HG03139 (cell line): ENCODE data around the gene SPDYE6.
"Not testable (repeated sequence)": the region's sequence is repeated elsewhere in the genome, so short reads cannot be mapped to it uniquely, and the experiment has no call there.

ENCODE experiments used
- ATAC-seq: cut with Tn5 transposase; IDR thresholded peaks from one replicate; pipeline ENCODE4 v1.9.1; 2021; ENCODE audit not compliant: unreplicated experiment

Gene SPDYE6

GRCh38 chr7:102356344-102356743 lies at the start of gene SPDYE6:
TSS of gene SPDYE6 (minus strand) at chr7:102356444. CDS start at chr7:102356023, 421 bp downstream.
- ATAC-seq = not testable (repeated sequence)

DNA sequence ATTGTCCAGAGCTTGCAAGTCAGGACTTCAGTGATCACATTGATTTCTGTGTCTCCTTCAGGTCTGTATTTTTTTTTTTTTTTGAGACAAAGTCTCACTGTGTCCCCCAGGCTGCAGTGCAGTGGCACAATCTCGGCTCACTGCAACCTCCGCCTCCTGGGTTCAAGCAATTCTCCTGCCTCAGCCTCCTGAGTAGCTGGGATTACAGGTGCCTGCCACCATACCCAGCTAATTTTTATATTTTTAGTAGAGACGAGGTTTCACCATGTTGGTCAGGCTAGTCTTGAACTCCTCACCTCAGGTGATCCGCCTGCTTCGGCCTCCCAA lies 48.6 kb upstream of the SPDYE6 start:
- ATAC-seq = not testable (repeated sequence)

DNA sequence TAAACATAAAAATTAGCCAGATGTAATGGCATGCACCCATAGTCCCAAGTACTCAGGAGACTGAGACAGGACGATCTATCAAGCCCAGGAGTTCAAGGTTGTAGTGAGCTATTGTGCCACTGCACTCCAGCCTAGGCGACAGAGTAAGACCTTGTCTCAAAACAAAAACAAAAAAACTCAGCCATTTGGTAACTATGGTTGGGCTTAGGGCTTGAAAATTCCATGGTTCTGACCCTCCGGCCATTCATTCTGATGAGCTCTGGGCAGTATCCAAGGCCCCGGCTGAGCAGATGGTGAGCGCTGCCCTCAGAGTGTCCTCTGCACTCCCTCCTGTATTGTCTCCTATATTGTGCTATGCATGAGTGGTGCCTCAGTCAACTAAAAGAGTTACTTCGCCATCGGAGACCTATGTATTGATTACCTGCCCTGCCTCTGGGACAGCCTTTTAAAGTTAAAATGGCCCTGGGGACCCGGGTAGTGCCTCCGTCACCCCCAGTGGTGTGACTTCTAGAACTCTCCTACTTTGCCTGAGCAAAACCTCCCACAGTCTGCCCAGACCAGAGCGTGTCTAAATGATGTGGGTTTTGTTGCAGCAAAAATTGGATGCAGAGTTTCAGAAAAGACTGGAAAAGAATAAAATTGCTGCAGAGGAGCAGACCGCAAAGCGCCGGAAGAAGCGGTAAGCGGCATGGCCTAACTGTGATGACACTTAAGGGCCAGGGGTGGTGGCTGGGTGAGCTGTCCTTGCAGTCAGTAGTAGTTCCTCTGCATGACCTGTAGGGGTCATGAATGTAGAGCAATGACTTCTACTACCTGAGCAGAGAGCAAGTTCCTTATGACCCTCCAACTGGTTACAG lies 48.0 kb upstream of the SPDYE6 start:
- peak; percentile 75 for ATAC-seq

DNA sequence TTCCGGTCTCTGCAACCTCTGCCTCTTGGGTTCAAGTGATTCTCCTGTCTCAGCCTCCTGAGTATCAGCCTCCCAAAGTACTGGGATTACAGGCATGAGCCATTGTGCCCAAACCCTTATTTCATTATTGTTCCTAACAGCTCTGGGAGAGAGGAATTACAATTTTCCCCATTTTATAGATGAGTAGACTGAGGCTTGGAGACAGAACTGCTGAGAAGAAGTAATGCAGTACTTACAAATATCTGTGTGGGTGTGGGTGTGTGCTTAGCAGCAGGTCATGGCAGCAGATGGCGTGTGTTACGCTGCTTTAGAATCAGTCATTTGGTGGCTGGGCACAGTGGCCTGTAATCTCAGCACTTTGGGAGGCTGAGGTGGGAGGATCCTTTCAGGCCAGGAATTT lies 47.3 kb upstream of the SPDYE6 start:
- ATAC-seq = no peak

DNA sequence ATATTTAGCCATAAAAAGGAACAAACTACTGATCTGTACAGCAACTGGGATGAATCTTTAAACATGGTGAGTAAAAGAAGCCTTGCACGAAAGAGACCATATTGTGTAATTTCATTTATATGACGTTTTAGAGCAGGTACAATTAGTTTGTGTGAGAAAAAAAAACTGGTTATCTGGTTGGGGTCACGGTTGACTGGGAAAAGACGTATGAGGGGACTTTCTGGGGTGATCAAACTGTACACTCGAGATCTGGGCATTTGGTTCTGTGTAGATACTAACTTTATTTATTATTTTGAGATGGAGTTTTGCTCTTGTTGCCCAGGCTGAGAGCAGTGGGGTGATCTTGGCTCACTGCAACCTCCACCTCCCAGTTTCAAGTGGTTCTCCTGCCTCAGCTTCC lies 44.1 kb upstream of the SPDYE6 start:
- no peak for ATAC-seq

- ATAC-seq = no peak
These were observed 42.3 kb upstream of the SPDYE6 start for GRCh38 chr7:102398543-102398942.

DNA sequence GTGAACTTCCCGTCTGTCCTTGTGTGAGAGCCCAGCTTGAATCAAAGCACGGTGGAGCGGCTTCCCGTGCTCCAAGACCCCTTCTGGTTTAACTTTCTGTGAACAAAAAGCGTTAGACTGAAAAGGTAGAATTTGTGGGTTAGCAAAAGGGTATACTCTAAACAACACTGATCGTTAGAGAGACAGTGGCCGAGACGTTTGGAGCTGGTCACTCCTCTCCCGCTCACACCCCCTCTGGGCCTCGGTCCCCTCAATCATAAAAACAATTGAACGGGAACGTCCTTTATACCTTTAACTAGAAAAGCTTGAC lies 40.4 kb upstream of the SPDYE6 start:
- no peak for ATAC-seq

- ATAC-seq = peak; percentile 97
These were observed 39.8 kb upstream of the SPDYE6 start, which contains the start of gene PRKRIP1 for GRCh38 chr7:102395873-102396709. TSS of gene PRKRIP1 (plus strand) at chr7:102396363. CDS start at chr7:102396412, 49 bp downstream.

GRCh38 chr7:102395592-102395872 lies 39.3 kb upstream of the SPDYE6 start:
- ATAC-seq = no peak

DNA sequence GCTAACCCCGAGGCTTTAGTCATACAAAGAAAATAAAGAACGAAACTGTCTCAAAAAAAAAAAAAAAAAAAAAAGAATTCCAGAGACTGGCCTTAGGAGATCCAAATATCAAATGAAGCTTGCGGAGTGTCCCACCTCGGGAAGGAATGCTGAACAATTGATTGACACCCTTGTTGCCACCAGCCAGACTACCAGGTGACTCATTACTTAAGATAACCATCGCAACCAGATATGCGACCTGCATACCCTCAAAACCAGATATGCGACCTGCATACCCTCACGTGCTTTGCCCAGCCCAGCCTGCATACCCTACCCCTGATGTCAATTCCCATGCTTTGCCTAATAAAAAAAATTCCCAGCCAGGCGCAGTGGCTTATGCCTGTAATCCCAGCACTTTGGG lies 37.2 kb upstream of the SPDYE6 start:
- no peak for ATAC-seq

GRCh38 chr7:102392330-102392729 lies 36.1 kb upstream of the SPDYE6 start:
- ATAC-seq = no peak

GRCh38 chr7:102390697-102391484 lies 34.6 kb upstream of the SPDYE6 start:
- no peak for ATAC-seq

- ATAC-seq = no peak
These were observed 33.6 kb upstream of the SPDYE6 start for GRCh38 chr7:102389810-102390209.

DNA sequence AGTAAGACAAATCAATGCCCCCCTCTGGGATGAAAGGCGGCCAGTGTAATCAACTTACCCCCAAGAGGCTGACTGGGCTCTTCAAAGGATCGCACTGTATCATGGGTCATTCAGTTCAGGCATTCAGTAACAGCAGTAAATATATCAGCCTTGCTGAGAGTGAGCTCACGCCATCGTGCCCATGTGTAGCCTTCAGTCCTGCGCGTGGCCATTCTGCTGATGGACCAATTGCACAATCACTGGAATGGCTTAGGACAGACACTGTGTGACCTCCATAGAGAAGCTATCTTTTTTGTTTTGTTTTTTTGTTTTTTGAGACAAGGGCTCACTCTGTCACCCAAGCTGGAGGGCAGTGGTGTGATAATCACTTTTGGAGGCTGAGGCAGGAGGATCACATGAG lies 30.8 kb upstream of the SPDYE6 start:
- no peak for ATAC-seq

DNA sequence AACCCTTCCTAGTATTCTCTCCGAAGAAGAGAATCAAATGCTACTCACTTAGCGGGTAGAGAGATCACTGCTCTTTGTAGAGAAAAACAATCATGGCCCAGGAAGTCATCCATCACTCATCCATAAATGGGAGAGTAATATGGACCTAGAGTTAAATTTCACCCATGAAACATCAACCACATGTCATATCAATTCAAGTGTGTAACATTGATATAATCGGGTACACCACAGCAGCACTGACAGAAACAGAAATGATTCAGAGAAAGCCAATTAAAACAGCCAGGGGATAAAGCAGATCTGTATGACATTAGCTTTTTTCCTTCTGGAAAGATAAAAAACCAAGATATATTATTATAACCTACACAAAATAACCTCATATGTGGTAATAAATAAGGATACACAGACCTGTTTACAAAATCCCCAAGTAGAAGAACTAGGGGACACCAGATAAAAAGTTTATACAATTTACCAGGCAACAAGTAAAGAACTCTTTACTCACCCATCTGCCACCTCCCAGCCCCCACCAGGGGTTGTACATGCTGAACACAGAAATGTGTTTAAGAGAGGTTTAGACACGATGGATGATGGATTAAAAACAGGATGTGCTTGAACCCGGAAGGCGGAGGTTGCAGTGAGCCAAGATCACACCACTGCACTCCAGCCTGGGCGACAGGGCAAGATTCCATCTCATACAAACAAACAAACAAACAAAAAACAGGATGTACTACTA lies 25.6 kb upstream of the SPDYE6 start:
- ATAC-seq = not testable (repeated sequence)

- ATAC-seq = not testable (repeated sequence)
These were observed 24.6 kb upstream of the SPDYE6 start for GRCh38 chr7:102380837-102381236.

DNA sequence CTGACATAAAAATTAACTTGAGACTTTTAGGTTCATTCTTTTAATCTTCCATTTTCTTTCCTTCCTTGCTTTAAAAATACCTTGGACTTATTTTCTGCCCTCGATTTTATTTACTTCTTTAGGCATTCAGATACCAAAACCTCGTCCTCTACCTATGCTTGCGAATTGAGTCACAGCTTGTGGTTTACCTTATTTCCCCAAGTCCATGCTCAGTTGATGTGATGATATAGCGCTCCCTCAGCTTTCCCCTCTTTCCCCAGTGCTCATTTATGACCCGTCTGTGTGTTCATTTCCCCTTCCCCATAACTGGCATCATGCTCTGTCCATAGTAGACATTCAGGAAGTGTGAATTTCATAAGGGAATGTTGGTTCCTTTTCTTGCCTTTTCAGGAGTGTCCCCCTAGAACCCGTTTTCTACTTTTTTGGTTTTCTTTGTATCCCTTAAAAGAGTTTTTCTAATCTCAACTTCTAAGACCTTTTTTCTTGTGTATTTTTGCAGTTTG lies 20.8 kb upstream of the SPDYE6 start:
- no peak for ATAC-seq

- ATAC-seq = not testable (repeated sequence)
These were observed 16.6 kb upstream of the SPDYE6 start for GRCh38 chr7:102372796-102373195.

DNA sequence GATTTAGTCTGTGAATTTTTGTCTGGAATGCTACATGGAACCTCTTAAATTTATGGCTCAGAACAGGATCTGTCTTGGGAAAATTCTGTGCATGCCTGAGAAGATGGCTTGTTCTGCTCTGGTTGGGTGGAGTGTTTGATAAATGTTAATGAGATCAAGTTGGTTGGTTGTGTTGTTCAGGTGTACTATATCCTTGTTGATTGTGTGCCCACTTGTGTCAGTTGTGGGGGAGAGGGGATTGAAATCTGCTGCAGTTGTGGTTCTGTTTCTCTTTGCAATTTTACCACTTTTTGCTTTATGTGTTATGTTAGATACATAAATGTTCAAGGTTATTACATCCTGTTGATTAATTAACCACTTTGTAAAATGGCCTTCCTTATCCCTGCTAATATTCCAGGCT lies 13.8 kb upstream of the SPDYE6 start:
- not testable (repeated sequence) for ATAC-seq

- ATAC-seq = not testable (repeated sequence)
These were observed 9.1 kb upstream of the SPDYE6 start for GRCh38 chr7:102365390-102365789.
